ENCODE results near the gene CCL26.

GRCh38 chr7:75757860-75758259 is 14.2 kb downstream of the CCL26 start:
- TF ChIP-seq GABPA (IDR thresholded peaks at IDR 0.05 in 1 of 2, conservative IDR thresholded peaks at IDR 0.05 in 1 of 2), result no peak
- no peak for TF ChIP-seq JUND (IDR thresholded peaks at IDR 0.05)
- no peak for TF ChIP-seq EGR1 (IDR thresholded peaks at IDR 0.05; ENCODE audit: low read depth in 2 of 2)
- no peak for TF ChIP-seq TAF1 (conservative IDR thresholded peaks at IDR 0.05)

Data from liver (tissue), 2 donors.